Keratinocyte (primary cell): ENCODE results near the gene RASGEF1B. TPM values are rescaled to one million over a fixed set of nuclear protein-coding genes. Genes with fewer than 3 reads are reported as not detected.

Experiments used
- DNase-seq: peaks from one replicate; pipeline ENCODE4 v3.0.0-alpha.2; 2011; ENCODE audit warnings: low read depth, missing footprints, low spot score
- FAIRE-seq: peaks from 2 replicates; lab custom pipeline; 2011; peaks lifted over from hg19 to GRCh38; lab: Jason Lieb, UNC
- H2AFZ ChIP-seq: 2 replicates; pipeline ENCODE4 v1.6.0; 2012; ENCODE audit warnings: low read length, control low read depth, inconsistent platforms; ENCODE audit not compliant: control insufficient read depth
- H3K27ac ChIP-seq: 2 replicates; pipeline ENCODE4 v1.5.1; 2011; ENCODE audit warnings: low read length; ENCODE audit not compliant: control insufficient read depth, insufficient read depth
- H3K27me3 ChIP-seq: 3 replicates; pipeline ENCODE4 v1.6.0; 2011; ENCODE audit warnings: low read length; ENCODE audit not compliant: control insufficient read depth, insufficient read depth; ENCODE audit errors: extremely low read depth
- H3K36me3 ChIP-seq, 2 experiments: 2 replicates in 1 of 2; 3 replicates in 1 of 2; pipeline ENCODE4 v1.5.1; 2011; ENCODE audit warnings: low read length in 2 of 2, mild to moderate bottlenecking in 1 of 2; ENCODE audit not compliant: control insufficient read depth in 2 of 2, insufficient read depth in 2 of 2; ENCODE audit errors: extremely low read depth in 1 of 2
- H3K4me1 ChIP-seq: 3 replicates; pipeline ENCODE4 v1.5.1; 2011; ENCODE audit warnings: low read length; ENCODE audit not compliant: control insufficient read depth, insufficient read depth; ENCODE audit errors: extremely low read depth
- H3K4me2 ChIP-seq: 3 replicates; pipeline ENCODE4 v1.6.0; 2011; ENCODE audit warnings: low read depth, low read length; ENCODE audit not compliant: control insufficient read depth, insufficient read depth; ENCODE audit errors: extremely low read depth
- H3K4me3 ChIP-seq, 3 experiments: fragments of 200-600 bp in 1 of 3; sonication (generic) in 1 of 3; 2 replicates in 2 of 3; 3 replicates in 1 of 3; pipeline ENCODE4 v1.5.1; 2011 to 2016; ENCODE audit warnings: low read length in 3 of 3, mild to moderate bottlenecking in 3 of 3, control low read depth in 2 of 3, inconsistent platforms in 1 of 3, low read depth in 1 of 3, mixed read lengths in 1 of 3, mixed run types in 1 of 3, moderate library complexity in 1 of 3; ENCODE audit not compliant: control insufficient read depth in 2 of 3, insufficient read depth in 2 of 3; ENCODE audit errors: extremely low read depth in 1 of 3
- H3K79me2 ChIP-seq: 2 replicates; pipeline ENCODE4 v1.6.0; 2012; ENCODE audit warnings: low read length; ENCODE audit not compliant: control insufficient read depth, insufficient read depth
- H3K9ac ChIP-seq: 3 replicates; pipeline ENCODE4 v1.6.0; 2011; ENCODE audit warnings: low read length; ENCODE audit not compliant: control insufficient read depth, insufficient read depth; ENCODE audit errors: extremely low read depth
- H3K9me1 ChIP-seq: 3 replicates; pipeline ENCODE4 v1.6.0; 2011; ENCODE audit warnings: low read length; ENCODE audit not compliant: control insufficient read depth, insufficient read depth; ENCODE audit errors: extremely low read depth
- H3K9me3 ChIP-seq: 2 replicates; pipeline ENCODE4 v1.5.1; 2012; ENCODE audit warnings: low read depth, low read length; ENCODE audit not compliant: control insufficient read depth
- H4K20me1 ChIP-seq: 3 replicates; pipeline ENCODE4 v1.6.0; 2011; ENCODE audit warnings: low read length; ENCODE audit not compliant: control insufficient read depth, insufficient read depth; ENCODE audit errors: extremely low read depth
- CTCF ChIP-seq, 3 experiments: IDR thresholded peaks in 1 of 3; conservative IDR thresholded peaks in 1 of 3; optimal IDR thresholded peaks in 1 of 3; 2 replicates in 2 of 3; 3 replicates in 1 of 3; pipeline versions ENCODE3 to v1.5.1; 2011; ENCODE audit warnings: low read length in 3 of 3, mild to moderate bottlenecking in 3 of 3, moderate library complexity in 2 of 3, control low read depth in 1 of 3, inconsistent platforms in 1 of 3; ENCODE audit not compliant: insufficient read depth in 2 of 3; ENCODE audit errors: extremely low read depth in 1 of 3
- EZH2 ChIP-seq: IDR thresholded peaks from one replicate; pipeline ENCODE4 v1.6.1; 2012; ENCODE audit warnings: inconsistent platforms, mild to moderate bottlenecking, low read length, moderate library complexity
- dilution Hi-C: fragments of 300-500 bp; cut with MboI; formaldehyde crosslinking; loops from one replicate; pipeline ENCODE4 v1.7.0; 2020; ENCODE audit warnings: low sequenced_read_pairs; ENCODE audit not compliant: extremely low pct_ligation_motif_present
- polyA plus RNA-seq, 5 experiments: library from polyadenylated mRNA; depleted of rRNA in 3 of 5; stranded (reverse) in 3 of 5; stranded (forward) in 1 of 5; unstranded in 1 of 5; fragments of >200 nt; gene quantifications; 1 replicate in 1 of 5; 2 replicates in 3 of 5; 3 replicates in 1 of 5; pipeline versions ENCODE4 v1.2.1 to v1.2.3, GENCODE V29; 2011 to 2012; ENCODE audit warnings: missing spikeins in 2 of 5, low read depth in 1 of 5, low replicate concordance in 1 of 5

RASGEF1B gene
- polyA plus RNA-seq, 1 donor (not counting 4 experiments of a cell fraction or from before 2014, with no cell fraction given) = 0.68 TPM

GRCh38 chr4:81378386-81378785, 93.3 kb downstream of the RASGEF1B start:
- dilution Hi-C loops = no loop called here
- Histone ChIP-seq H3K4me2 (no peak overlapping the region), H3K27me3 (peaks cover 3% of the 10 kb centered on the region), H4K20me1 (no peaks in the 10 kb centered on the region), H3K79me2 (no peaks in the 10 kb centered on the region), H3K9ac (no peak overlapping the region), H3K9me1 (no peaks in the 10 kb centered on the region), H2AFZ (no peak overlapping the region), H3K9me3 (no peaks in the 10 kb centered on the region), H3K36me3 (no peaks in the 10 kb centered on the region), H3K27ac (no peak overlapping the region), H3K4me1 (no peaks in the 10 kb centered on the region), H3K4me3 (no peak overlapping the region)
- TF ChIP-seq EZH2 (no peak), CTCF (optimal IDR thresholded peaks at IDR 0.05 in 1 of 3, IDR thresholded peaks at IDR 0.05 in 1 of 3, conservative IDR thresholded peaks at IDR 0.05 in 1 of 3; ENCODE audit: extremely low read depth in 1 of 3, insufficient read depth in 2 of 3, low read length in 3 of 3) (no peak)
- FAIRE-seq = no peak
- DNase-seq = no peak

- no peaks in the 10 kb centered on the region for H3K79me2 ChIP-seq
- H3K9ac ChIP-seq = no peak overlapping the region
- H3K36me3 ChIP-seq = no peaks in the 10 kb centered on the region
- H2AFZ ChIP-seq = no peak overlapping the region
- no peak overlapping the region for H3K4me3 ChIP-seq
- no peaks in the 10 kb centered on the region for H3K9me1 ChIP-seq
- DNase-seq (no peak), FAIRE-seq (no peak)
- H3K27ac ChIP-seq = no peak overlapping the region
- dilution Hi-C loops = no loop called here
- TF ChIP-seq CTCF (optimal IDR thresholded peaks at IDR 0.05 in 1 of 3, IDR thresholded peaks at IDR 0.05 in 1 of 3, conservative IDR thresholded peaks at IDR 0.05 in 1 of 3; ENCODE audit: extremely low read depth in 1 of 3, insufficient read depth in 2 of 3, low read length in 3 of 3) (no peak), EZH2 (no peak)
- H3K4me1 ChIP-seq = no peaks in the 10 kb centered on the region
- H3K9me3 ChIP-seq = no peaks in the 10 kb centered on the region
- peaks cover 3% of the 10 kb centered on the region for H3K27me3 ChIP-seq
- no peak overlapping the region for H3K4me2 ChIP-seq
- no peaks in the 10 kb centered on the region for H4K20me1 ChIP-seq
Observed at GRCh38 chr4:81377191-81377590, 94.5 kb downstream of the RASGEF1B start.
